ENCODE results near the gene UNC79.

- TF ChIP-seq POLR2A (IDR thresholded peaks at IDR 0.05): no peak
- no peak for TF ChIP-seq CTCF (IDR thresholded peaks at IDR 0.05)
Observed at GRCh38 chr14:93657875-93658274, 227.1 kb downstream of the UNC79 start.

Measured in testis (tissue), 2 donors.